ENCODE measurements around the gene ZNF462.

Gene ZNF462

DNA sequence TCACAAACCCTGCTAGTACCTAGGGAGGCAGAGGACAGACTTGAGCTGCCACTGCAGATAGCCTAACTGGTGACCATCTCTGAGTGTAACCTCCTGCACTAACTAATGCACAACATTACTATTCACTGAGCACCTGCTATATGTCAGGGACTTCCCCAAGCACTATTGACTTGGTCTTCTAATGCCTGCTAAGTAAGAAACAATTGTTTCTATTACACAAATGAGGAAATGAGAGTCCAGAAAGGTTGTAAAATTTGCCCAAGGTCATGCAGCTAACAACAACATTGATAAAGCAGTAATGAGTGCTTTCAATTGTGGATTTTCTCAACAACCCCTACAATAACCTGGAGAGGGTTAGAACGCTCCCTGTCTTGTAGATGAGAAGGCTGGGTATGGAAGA, 183.7 kb downstream of the ZNF462 start:
- Histone ChIP-seq H3K4ac (ENCODE audit: low read depth in 1 of 2, low read length in 2 of 2) (no peak overlapping the region), H3K9me3 (ENCODE audit: control insufficient read depth, low read length) (no peaks in the 10 kb centered on the region), H3K4me1 (ENCODE audit: control insufficient read depth, insufficient read depth, low read depth, low read length) (peaks cover 5% of the 10 kb centered on the region), H3K4me2 (ENCODE audit: low read length, poor library complexity, severe bottlenecking) (no peak overlapping the region), H3K79me1 (replicated peaks; ENCODE audit: low read length, poor library complexity, severe bottlenecking) (no peaks in the 10 kb centered on the region), H2AFZ (ENCODE audit: low read depth, low read length) (no peak overlapping the region), H3K9ac (ENCODE audit: low read length) (no peak overlapping the region), H3K27ac (ENCODE audit: low read length, poor library complexity, severe bottlenecking) (no peak overlapping the region), H2AK5ac (ENCODE audit: low read length, severe bottlenecking) (no peak overlapping the region), H4K8ac (ENCODE audit: low read length) (no peak overlapping the region), H3K14ac (ENCODE audit: low read length in 2 of 2) (no peak overlapping the region), H2BK15ac (ENCODE audit: low read depth, poor library complexity, severe bottlenecking) (no peak overlapping the region), H3K18ac (ENCODE audit: low read depth in 1 of 2, low read length in 2 of 2) (no peak overlapping the region), H4K91ac (ENCODE audit: low read length) (no peak overlapping the region), H3K4me3 (ENCODE audit: insufficient read depth in 1 of 2, low read depth in 1 of 2, low read length in 2 of 2) (no peak overlapping the region), H3K27me3 (ENCODE audit: control insufficient read depth in 1 of 2, insufficient read depth in 1 of 2, low read length in 2 of 2) (peaks cover 0 to 24% of the 10 kb centered on the region in 2 experiments), H2BK120ac (ENCODE audit: low read depth, low read length) (no peak overlapping the region), H2BK5ac (ENCODE audit: low read depth, low read length, poor library complexity, severe bottlenecking) (no peak overlapping the region), H2BK12ac (ENCODE audit: low read length in 2 of 2) (no peak overlapping the region), H3K36me3 (ENCODE audit: control insufficient read depth in 1 of 2, insufficient read depth in 2 of 2, low read depth in 1 of 2, low read length in 2 of 2) (no peaks in the 10 kb centered on the region), H3K23ac (ENCODE audit: low read length in 2 of 2) (no peak overlapping the region)
- WGBS, result 95% methylated on average over 1 of the region's 1 CpG
- DNase-seq, result no peak

DNA sequence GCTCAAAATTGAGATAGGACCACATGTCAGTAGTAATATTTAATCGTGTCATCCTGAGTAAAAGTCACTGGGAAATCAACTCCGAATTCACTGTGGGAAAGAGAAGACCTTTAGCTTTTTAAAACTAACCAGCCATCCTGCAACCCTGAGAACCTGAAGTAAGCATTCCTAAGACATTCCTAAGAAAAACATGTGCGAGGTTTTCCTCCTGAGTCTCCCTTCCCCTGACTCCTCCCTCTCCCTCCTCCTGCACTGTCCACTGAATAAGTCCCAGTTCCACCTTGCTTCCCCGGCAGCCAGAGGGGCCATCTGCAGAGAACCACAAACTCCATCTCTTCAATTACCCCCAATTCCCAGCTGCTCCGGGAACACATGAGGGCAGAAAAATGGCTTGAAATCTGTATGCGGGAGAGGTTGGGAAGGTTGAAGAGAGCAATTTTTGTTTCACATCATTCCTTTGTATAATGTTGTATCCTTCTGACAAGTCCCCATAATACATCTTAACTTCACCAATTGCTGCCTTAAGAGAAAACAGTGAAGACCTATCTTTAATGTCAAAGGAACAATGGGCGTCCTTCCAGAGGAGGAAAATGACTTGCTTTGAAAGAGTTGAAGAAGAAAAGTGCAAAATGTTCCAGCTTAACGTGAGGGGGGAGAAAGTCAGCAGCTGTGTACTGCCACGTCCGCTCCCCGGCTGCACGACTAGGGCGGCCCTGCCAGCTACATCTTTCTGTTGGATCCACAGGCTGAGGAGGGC, 186.3 kb downstream of the ZNF462 start:
- no peak overlapping the region for H4K91ac ChIP-seq (ENCODE audit: low read length)
- no peak overlapping the region for H2BK12ac ChIP-seq (ENCODE audit: low read length in 2 of 2)
- no peak overlapping the region for H2BK5ac ChIP-seq (ENCODE audit: low read depth, low read length, poor library complexity, severe bottlenecking)
- WGBS, result 85% methylated on average over 10 of the region's 13 CpGs
- no peaks in the 10 kb centered on the region for H3K9me3 ChIP-seq (ENCODE audit: control insufficient read depth, low read length)
- no peak overlapping the region for H3K4me2 ChIP-seq (ENCODE audit: low read length, poor library complexity, severe bottlenecking)
- no peak overlapping the region for H3K27ac ChIP-seq (ENCODE audit: low read length, poor library complexity, severe bottlenecking)
- H3K14ac ChIP-seq (ENCODE audit: low read length in 2 of 2), result no peak overlapping the region
- no peak overlapping the region for H2BK15ac ChIP-seq (ENCODE audit: low read depth, poor library complexity, severe bottlenecking)
- no peaks in the 10 kb centered on the region for H3K36me3 ChIP-seq (ENCODE audit: control insufficient read depth in 1 of 2, insufficient read depth in 2 of 2, low read depth in 1 of 2, low read length in 2 of 2)
- no peak overlapping the region for H3K4me3 ChIP-seq (ENCODE audit: insufficient read depth in 1 of 2, low read depth in 1 of 2, low read length in 2 of 2)
- no peak overlapping the region for H2AFZ ChIP-seq (ENCODE audit: low read depth, low read length)
- no peak overlapping the region for H3K9ac ChIP-seq (ENCODE audit: low read length)
- no peaks in the 10 kb centered on the region for H3K79me1 ChIP-seq (replicated peaks; ENCODE audit: low read length, poor library complexity, severe bottlenecking)
- H3K4ac ChIP-seq (ENCODE audit: low read depth in 1 of 2, low read length in 2 of 2), result no peak overlapping the region
- no peak overlapping the region for H4K8ac ChIP-seq (ENCODE audit: low read length)
- no peak for DNase-seq
- no peak overlapping the region for H2BK120ac ChIP-seq (ENCODE audit: low read depth, low read length)
- H3K4me1 ChIP-seq (ENCODE audit: control insufficient read depth, insufficient read depth, low read depth, low read length), result peaks cover 2% of the 10 kb centered on the region
- H3K27me3 ChIP-seq (ENCODE audit: control insufficient read depth in 1 of 2, insufficient read depth in 1 of 2, low read length in 2 of 2), result peaks cover 0 to 22% of the 10 kb centered on the region in 2 experiments
- no peak overlapping the region for H3K18ac ChIP-seq (ENCODE audit: low read depth in 1 of 2, low read length in 2 of 2)
- no peak overlapping the region for H3K23ac ChIP-seq (ENCODE audit: low read length in 2 of 2)
- no peak overlapping the region for H2AK5ac ChIP-seq (ENCODE audit: low read length, severe bottlenecking)

GRCh38 chr9:107049803-107050184, 186.8 kb downstream of the ZNF462 start:
- Histone ChIP-seq H3K9me3 (ENCODE audit: control insufficient read depth, low read length) (no peaks in the 10 kb centered on the region), H3K4ac (ENCODE audit: low read depth in 1 of 2, low read length in 2 of 2) (no peak overlapping the region), H2BK12ac (ENCODE audit: low read length in 2 of 2) (no peak overlapping the region), H3K4me2 (ENCODE audit: low read length, poor library complexity, severe bottlenecking) (no peak overlapping the region), H3K27me3 (ENCODE audit: control insufficient read depth in 1 of 2, insufficient read depth in 1 of 2, low read length in 2 of 2) (peaks cover 0 to 22% of the 10 kb centered on the region in 2 experiments), H3K36me3 (ENCODE audit: control insufficient read depth in 1 of 2, insufficient read depth in 2 of 2, low read depth in 1 of 2, low read length in 2 of 2) (no peaks in the 10 kb centered on the region), H3K4me3 (ENCODE audit: insufficient read depth in 1 of 2, low read depth in 1 of 2, low read length in 2 of 2) (no peak overlapping the region), H2AK5ac (ENCODE audit: low read length, severe bottlenecking) (no peak overlapping the region), H3K14ac (ENCODE audit: low read length in 2 of 2) (no peak overlapping the region), H3K18ac (ENCODE audit: low read depth in 1 of 2, low read length in 2 of 2) (no peak overlapping the region), H2BK120ac (ENCODE audit: low read depth, low read length) (no peak overlapping the region), H3K4me1 (ENCODE audit: control insufficient read depth, insufficient read depth, low read depth, low read length) (peaks cover 2% of the 10 kb centered on the region), H3K27ac (ENCODE audit: low read length, poor library complexity, severe bottlenecking) (no peak overlapping the region), H4K91ac (ENCODE audit: low read length) (no peak overlapping the region), H2AFZ (ENCODE audit: low read depth, low read length) (no peak overlapping the region), H2BK15ac (ENCODE audit: low read depth, poor library complexity, severe bottlenecking) (no peak overlapping the region), H2BK5ac (ENCODE audit: low read depth, low read length, poor library complexity, severe bottlenecking) (no peak overlapping the region), H4K8ac (ENCODE audit: low read length) (no peak overlapping the region), H3K9ac (ENCODE audit: low read length) (no peak overlapping the region), H3K23ac (ENCODE audit: low read length in 2 of 2) (no peak overlapping the region), H3K79me1 (replicated peaks; ENCODE audit: low read length, poor library complexity, severe bottlenecking) (no peaks in the 10 kb centered on the region)
- DNase-seq, result no peak
- 88% methylated on average over 2 of the region's 2 CpGs for WGBS

GRCh38 chr9:107051392-107051791, 188.4 kb downstream of the ZNF462 start:
- Histone ChIP-seq H2BK15ac (ENCODE audit: low read depth, poor library complexity, severe bottlenecking) (no peak overlapping the region), H3K4me1 (ENCODE audit: control insufficient read depth, insufficient read depth, low read depth, low read length) (peaks cover 2% of the 10 kb centered on the region), H2AFZ (ENCODE audit: low read depth, low read length) (no peak overlapping the region), H3K4me3 (ENCODE audit: insufficient read depth in 1 of 2, low read depth in 1 of 2, low read length in 2 of 2) (no peak overlapping the region), H3K27me3 (ENCODE audit: control insufficient read depth in 1 of 2, insufficient read depth in 1 of 2, low read length in 2 of 2) (peaks cover 2 to 22% of the 10 kb centered on the region in 2 experiments), H3K23ac (ENCODE audit: low read length in 2 of 2) (no peak overlapping the region), H2AK5ac (ENCODE audit: low read length, severe bottlenecking) (no peak overlapping the region), H2BK120ac (ENCODE audit: low read depth, low read length) (no peak overlapping the region), H2BK12ac (ENCODE audit: low read length in 2 of 2) (no peak overlapping the region), H2BK5ac (ENCODE audit: low read depth, low read length, poor library complexity, severe bottlenecking) (no peak overlapping the region), H3K27ac (ENCODE audit: low read length, poor library complexity, severe bottlenecking) (no peak overlapping the region), H3K9me3 (ENCODE audit: control insufficient read depth, low read length) (no peaks in the 10 kb centered on the region), H3K36me3 (ENCODE audit: control insufficient read depth in 1 of 2, insufficient read depth in 2 of 2, low read depth in 1 of 2, low read length in 2 of 2) (no peaks in the 10 kb centered on the region), H3K79me1 (replicated peaks; ENCODE audit: low read length, poor library complexity, severe bottlenecking) (no peaks in the 10 kb centered on the region), H3K4ac (ENCODE audit: low read depth in 1 of 2, low read length in 2 of 2) (no peak overlapping the region), H4K91ac (ENCODE audit: low read length) (no peak overlapping the region), H3K4me2 (ENCODE audit: low read length, poor library complexity, severe bottlenecking) (no peak overlapping the region), H3K18ac (ENCODE audit: low read depth in 1 of 2, low read length in 2 of 2) (no peak overlapping the region), H4K8ac (ENCODE audit: low read length) (no peak overlapping the region), H3K9ac (ENCODE audit: low read length) (no peak overlapping the region), H3K14ac (ENCODE audit: low read length in 2 of 2) (no peak overlapping the region)
- 69% methylated on average over 1 of the region's 1 CpG for WGBS
- no peak for DNase-seq
